GM12873 (cell line): Measurements from ENCODE around the gene FICD.

Source experiments
- CTCF ChIP-seq: IDR thresholded peaks from 2 replicates; pipeline ENCODE4 v1.5.1; 2012; ENCODE audit warnings: low read depth, mild to moderate bottlenecking, moderate library complexity, low read length, control low read depth; ENCODE audit not compliant: insufficient read depth; ENCODE audit errors: missing control alignments

Gene FICD

GRCh38 chr12:108547686-108548085 is 32.6 kb downstream of the FICD start:
- no peak for TF ChIP-seq CTCF

- no peak for TF ChIP-seq CTCF
These were observed 34.0 kb downstream of the FICD start for GRCh38 chr12:108548954-108549521.

- no peak for TF ChIP-seq CTCF
These were observed 36.5 kb downstream of the FICD start for GRCh38 chr12:108551535-108551934.

GRCh38 chr12:108553799-108554198 is 38.7 kb downstream of the FICD start:
- no peak for TF ChIP-seq CTCF

GRCh38 chr12:108559007-108559655 is 44.1 kb downstream of the FICD start:
- no peak for TF ChIP-seq CTCF

GRCh38 chr12:108559748-108560147 is 44.7 kb downstream of the FICD start:
- no peak for TF ChIP-seq CTCF

GRCh38 chr12:108560321-108560721 is 45.2 kb downstream of the FICD start:
- TF ChIP-seq CTCF: no peak
